H9 (cell line): ENCODE measurements around the gene TM9SF2. TPM values are rescaled to one million over a fixed set of nuclear protein-coding genes. Genes with fewer than 3 reads are reported as not detected.

Experiments used
- DNase-seq: peaks from one replicate; pipeline ENCODE4 v3.0.0-alpha.2; 2017
- H2AFZ ChIP-seq: one replicate; pipeline ENCODE4 v1.6.1; 2013; ENCODE audit warnings: mild to moderate bottlenecking, low read length, control low read depth, moderate library complexity
- H2AK5ac ChIP-seq: 2 replicates; pipeline ENCODE4 v1.6.1; 2013; ENCODE audit warnings: low read length, control low read depth, mixed read lengths; ENCODE audit not compliant: insufficient read length
- H2BK120ac ChIP-seq: one replicate; pipeline ENCODE4 v1.6.1; 2013; ENCODE audit warnings: low read depth, mild to moderate bottlenecking, low read length, control low read depth, inconsistent platforms; ENCODE audit not compliant: poor library complexity, severe bottlenecking
- H2BK12ac ChIP-seq: 2 replicates; pipeline ENCODE4 v1.6.1; 2013; ENCODE audit warnings: low read length, control low read depth, mixed read lengths, low read depth; ENCODE audit not compliant: insufficient read length
- H2BK15ac ChIP-seq: 2 replicates; pipeline ENCODE4 v1.6.1; 2013; ENCODE audit warnings: low read depth, low read length, control low read depth
- H2BK20ac ChIP-seq: one replicate; pipeline ENCODE4 v1.6.1; 2013; ENCODE audit warnings: low read depth, mild to moderate bottlenecking, low read length, control low read depth, inconsistent platforms; ENCODE audit not compliant: poor library complexity, severe bottlenecking
- H2BK5ac ChIP-seq: 2 replicates; pipeline ENCODE4 v1.6.1; 2013; ENCODE audit warnings: low read length, control low read depth, mixed read lengths; ENCODE audit not compliant: insufficient read length
- H3K14ac ChIP-seq: 2 replicates; pipeline ENCODE4 v1.6.1; 2013; ENCODE audit warnings: low read length, control low read depth; ENCODE audit not compliant: insufficient read depth
- H3K18ac ChIP-seq: 2 replicates; pipeline ENCODE4 v1.6.1; 2013; ENCODE audit warnings: low read depth, mild to moderate bottlenecking, mixed read lengths, low read length, control low read depth; ENCODE audit not compliant: insufficient read length
- H3K23ac ChIP-seq: 2 replicates; pipeline ENCODE4 v1.6.1; 2013; ENCODE audit warnings: low read length, control low read depth, mixed read lengths, low read depth; ENCODE audit not compliant: insufficient read length
- H3K23me2 ChIP-seq: 2 replicates; pipeline ENCODE4 v1.6.1; 2013; ENCODE audit warnings: low read depth, mild to moderate bottlenecking, mixed read lengths, low read length, control low read depth; ENCODE audit not compliant: insufficient read length, poor library complexity, severe bottlenecking
- H3K27ac ChIP-seq: 2 replicates; pipeline ENCODE4 v1.5.1; 2013; ENCODE audit warnings: low read length, control low read depth, mixed read lengths, low read depth; ENCODE audit not compliant: insufficient read length
- H3K27me3 ChIP-seq: 2 replicates; pipeline ENCODE4 v1.6.1; 2013; ENCODE audit warnings: low read length, control low read depth, inconsistent platforms; ENCODE audit not compliant: insufficient read depth
- H3K4ac ChIP-seq: 2 replicates; pipeline ENCODE4 v1.6.1; 2013; ENCODE audit warnings: low read depth, mild to moderate bottlenecking, control low read depth, inconsistent platforms, low read length, moderate library complexity
- H3K4me1 ChIP-seq: 2 replicates; pipeline ENCODE4 v1.6.1; 2013; ENCODE audit warnings: low read length, control low read depth, inconsistent platforms; ENCODE audit not compliant: insufficient read depth
- H3K4me2 ChIP-seq: 2 replicates; pipeline ENCODE4 v1.6.1; 2013; ENCODE audit warnings: low read length, control low read depth, mixed read lengths; ENCODE audit not compliant: insufficient read length, insufficient read depth
- H3K56ac ChIP-seq: 2 replicates; pipeline ENCODE4 v1.6.1; 2013; ENCODE audit warnings: low read depth, mild to moderate bottlenecking, mixed read lengths, low read length, control low read depth; ENCODE audit not compliant: insufficient read length
- H3K79me1 ChIP-seq: 2 replicates; pipeline ENCODE4 v1.6.1; 2013; ENCODE audit warnings: low read depth, mild to moderate bottlenecking, moderate library complexity, low read length, control low read depth, inconsistent platforms; ENCODE audit not compliant: insufficient read depth, poor library complexity, severe bottlenecking
- H3K79me2 ChIP-seq: 2 replicates; pipeline ENCODE4 v1.6.1; 2013; ENCODE audit warnings: low read length, control low read depth, inconsistent platforms; ENCODE audit not compliant: insufficient read depth
- H3K9ac ChIP-seq: 2 replicates; pipeline ENCODE4 v1.6.1; 2013; ENCODE audit warnings: low read length, control low read depth, mixed read lengths; ENCODE audit not compliant: insufficient read length; ENCODE audit errors: extremely low read depth
- H3K9me3 ChIP-seq: one replicate; pipeline ENCODE4 v1.6.1; 2013; ENCODE audit warnings: low read depth, low read length, inconsistent platforms; ENCODE audit not compliant: control insufficient read depth
- H3T11ph ChIP-seq: one replicate; pipeline ENCODE4 v1.6.1; 2013; ENCODE audit warnings: mild to moderate bottlenecking, low read length, control low read depth, inconsistent platforms
- H4K20me1 ChIP-seq: one replicate; pipeline ENCODE4 v1.6.1; 2013; ENCODE audit not compliant: control insufficient read depth, insufficient read length, insufficient read depth
- H4K5ac ChIP-seq: 2 replicates; pipeline ENCODE4 v1.6.1; 2013; ENCODE audit warnings: low read depth, mild to moderate bottlenecking, mixed read lengths, low read length, control low read depth; ENCODE audit not compliant: insufficient read length
- H4K8ac ChIP-seq: replicated peaks from 2 replicates; pipeline ENCODE4 v1.6.1; 2013; ENCODE audit warnings: low read length, control low read depth, mixed read lengths, low read depth; ENCODE audit not compliant: insufficient read length
- H4K91ac ChIP-seq: 2 replicates; pipeline ENCODE4 v1.6.1; 2013; ENCODE audit warnings: low read depth, mild to moderate bottlenecking, moderate library complexity, mixed read lengths, low read length, control low read depth; ENCODE audit not compliant: insufficient read length
- H3K27ac Mint-ChIP-seq, 3 experiments: 2 replicates in 2 of 3; 3 replicates in 1 of 3; pipeline ENCODE4 v1.8.0; 2020 to 2021; ENCODE audit warnings: mixed read lengths in 3 of 3, mild to moderate bottlenecking in 1 of 3, moderate library complexity in 1 of 3
- H3K27me3 Mint-ChIP-seq: 2 replicates; pipeline ENCODE4 v1.8.0; 2021; ENCODE audit warnings: low read depth, mild to moderate bottlenecking, moderate library complexity, mixed read lengths
- H3K36me3 Mint-ChIP-seq, 3 experiments: 2 replicates in 2 of 3; 3 replicates in 1 of 3; pipeline ENCODE4 v1.8.0; 2020 to 2021; ENCODE audit warnings: low read depth in 3 of 3, mixed read lengths in 3 of 3; ENCODE audit not compliant: insufficient read depth in 1 of 3
- H3K4me1 Mint-ChIP-seq, 2 experiments: 2 replicates each; pipeline ENCODE4 v1.8.0; 2020; ENCODE audit warnings: mixed read lengths in 2 of 2
- H3K4me3 Mint-ChIP-seq, 2 experiments: 2 replicates in 1 of 2; 3 replicates in 1 of 2; pipeline ENCODE4 v1.8.0; 2020 to 2021; ENCODE audit warnings: mild to moderate bottlenecking in 2 of 2, mixed read lengths in 2 of 2, moderate library complexity in 1 of 2
- H3K9me3 Mint-ChIP-seq, 2 experiments: 2 replicates in 1 of 2; 3 replicates in 1 of 2; pipeline ENCODE4 v1.8.0; 2020; ENCODE audit warnings: mild to moderate bottlenecking in 2 of 2, mixed read lengths in 2 of 2, moderate library complexity in 1 of 2
- CTCF ChIP-seq: fragments of 200-600 bp; sonication (generic); conservative IDR thresholded peaks from 3 replicates; pipeline ENCODE4 v1.8.0; 2021; ENCODE audit warnings: antibody characterized with exemption, mild to moderate bottlenecking
- WGBS: extraction: QIAGEN DNeasy Blood & Tissue Kit; methylation state at CpG from one replicate; pipeline ENCODE4 v1.1.7; 2013; ENCODE audit warnings: missing lambda C conversion rate, low lambda C conversion rate, mixed read lengths; ENCODE audit not compliant: insufficient read length; ENCODE audit errors: extremely low coverage; 5-methylcytosine and 5-hydroxymethylcytosine counted together
- total RNA-seq: library from RNA; stranded (reverse); gene quantifications from 2 replicates; pipeline ENCODE4 v1.2.1, GENCODE V29; 2021

The TM9SF2 gene
- total RNA-seq, 1 experiment from 2014 or later, result 86.1 TPM

- Histone ChIP-seq H3K23me2 (no peaks in the 10 kb centered on the region), H4K5ac (no peak overlapping the region), H4K8ac (no peak overlapping the region), H3K79me2 (no peaks in the 10 kb centered on the region), H2BK120ac (no peak overlapping the region), H3K9me3 (no peaks in the 10 kb centered on the region), H3K4me2 (no peak overlapping the region), H3K79me1 (no peaks in the 10 kb centered on the region), H4K20me1 (no peaks in the 10 kb centered on the region), H3K27ac (no peak overlapping the region), H3K18ac (no peak overlapping the region), H2AFZ (no peak overlapping the region), H3K9ac (no peak overlapping the region), H2BK12ac (no peak overlapping the region), H2BK5ac (no peak overlapping the region), H3K4me1 (no peaks in the 10 kb centered on the region), H2AK5ac (no peak overlapping the region), H3K56ac (no peak overlapping the region), H3T11ph (no peak overlapping the region), H2BK20ac (no peak overlapping the region), H4K91ac (no peak overlapping the region), H3K23ac (no peak overlapping the region), H3K14ac (no peak overlapping the region), H3K27me3 (no peaks in the 10 kb centered on the region), H3K4ac (no peak overlapping the region), H2BK15ac (no peak overlapping the region)
- no CpG with 5 or more reads among the region's 2 CpGs for WGBS
- TF ChIP-seq CTCF, result no peak
- H3K27me3 Mint-ChIP-seq, result no peaks in the 10 kb centered on the region
- H3K36me3 Mint-ChIP-seq, result peaks cover 14 to 48% (median 42%) of the 10 kb centered on the region in 3 experiments
- peaks cover 10 to 14% of the 10 kb centered on the region in 2 experiments; a peak in 4 of 5 replicates for H3K9me3 Mint-ChIP-seq
- no peak for DNase-seq
- H3K27ac Mint-ChIP-seq, result no peak overlapping the region
- peaks cover 11 to 14% of the 10 kb centered on the region in 2 experiments for H3K4me1 Mint-ChIP-seq
- H3K4me3 Mint-ChIP-seq, result no peak overlapping the region
Measured at GRCh38 chr13:99564386-99564785, 63.1 kb downstream of the TM9SF2 start.
